ENCODE data around the gene FBXL17.
"Not testable (repeated sequence)": the region's sequence is repeated elsewhere in the genome, so short reads cannot be mapped to it uniquely, and the experiment has no call there.

FBXL17 gene

GRCh38 chr5:108311682-108312081 is 70.2 kb downstream of the FBXL17 start:
- DNase-seq (ENCODE audit: low spot score), result no peak

GRCh38 chr5:108303611-108304010 is 78.3 kb downstream of the FBXL17 start:
- DNase-seq (ENCODE audit: low spot score), result no peak

- no peak for DNase-seq (ENCODE audit: low spot score)
Measured at GRCh38 chr5:108303086-108303485, 78.8 kb downstream of the FBXL17 start.

- no peak for DNase-seq (ENCODE audit: low spot score)
Measured at GRCh38 chr5:108297042-108297601, 84.8 kb downstream of the FBXL17 start.

GRCh38 chr5:108295578-108296368 is 86.1 kb downstream of the FBXL17 start:
- DNase-seq (ENCODE audit: low spot score), result peak; percentile 16

GRCh38 chr5:108280960-108281569 is 100.8 kb downstream of the FBXL17 start:
- no peak for DNase-seq (ENCODE audit: low spot score)

GRCh38 chr5:108280248-108280647 is 101.7 kb downstream of the FBXL17 start:
- no peak for DNase-seq (ENCODE audit: low spot score)

- DNase-seq (ENCODE audit: low spot score), result no peak
Measured at GRCh38 chr5:108278285-108279240, 103.3 kb downstream of the FBXL17 start.

GRCh38 chr5:108276187-108277050 is 105.5 kb downstream of the FBXL17 start:
- DNase-seq (ENCODE audit: low spot score), result no peak

- DNase-seq (ENCODE audit: low spot score), result not testable (repeated sequence)
Measured at GRCh38 chr5:108274080-108274479, 107.8 kb downstream of the FBXL17 start.

GRCh38 chr5:108271127-108271526 is 110.8 kb downstream of the FBXL17 start:
- no peak for DNase-seq (ENCODE audit: low spot score)

- no peak for DNase-seq (ENCODE audit: low spot score)
Measured at GRCh38 chr5:108266242-108266641, 115.7 kb downstream of the FBXL17 start.

- DNase-seq (ENCODE audit: low spot score), result no peak
Measured at GRCh38 chr5:108264533-108264932, 117.4 kb downstream of the FBXL17 start.

- no peak for DNase-seq (ENCODE audit: low spot score)
Measured at GRCh38 chr5:108263338-108263737, 118.6 kb downstream of the FBXL17 start.

- no peak for DNase-seq (ENCODE audit: low spot score)
Measured at GRCh38 chr5:108260858-108261170, 121.1 kb downstream of the FBXL17 start.

- peak; percentile 76 for DNase-seq (ENCODE audit: low spot score)
Measured at GRCh38 chr5:108260117-108260857, 121.6 kb downstream of the FBXL17 start.

GRCh38 chr5:108259306-108259705 is 122.6 kb downstream of the FBXL17 start:
- DNase-seq (ENCODE audit: low spot score), result peak; percentile 27

GRCh38 chr5:108257996-108258395 is 123.9 kb downstream of the FBXL17 start:
- DNase-seq (ENCODE audit: low spot score), result no peak

- DNase-seq (ENCODE audit: low spot score), result no peak
Measured at GRCh38 chr5:108255468-108255867, 126.4 kb downstream of the FBXL17 start.

GRCh38 chr5:108251350-108251749 is 130.5 kb downstream of the FBXL17 start:
- DNase-seq (ENCODE audit: low spot score), result no peak
